Stimulated activated CD4-positive, alpha-beta T cell treated with anti-CD3 and anti-CD28 coated beads, TNF-alpha, amount 100 ng/mL, for 24 hours (primary cell): ENCODE measurements around the gene GBA2.
A peak's percentile ranks its signal among the peaks of the same experiment; 100 is the strongest.

Source experiments
- DNase-seq, 3 experiments: peaks; one replicate each; pipeline ENCODE4 v3.0.0-alpha.2; 2020; ENCODE audit warnings: low read depth in 3 of 3

Gene GBA2

GRCh38 chr9:35766997-35767396 lies 18.0 kb upstream of the GBA2 start:
- no peak for DNase-seq

GRCh38 chr9:35763803-35764202 lies 14.8 kb upstream of the GBA2 start:
- no peak for DNase-seq

GRCh38 chr9:35763181-35763580 lies 14.2 kb upstream of the GBA2 start:
- DNase-seq, result no peak

GRCh38 chr9:35760651-35761050 lies 11.6 kb upstream of the GBA2 start:
- DNase-seq, result no peak

- no peak for DNase-seq
Observed at GRCh38 chr9:35759795-35760194, 10.8 kb upstream of the GBA2 start.

GRCh38 chr9:35758475-35759050 lies 9.5 kb upstream of the GBA2 start:
- DNase-seq, result no peak

- no peak for DNase-seq
Observed at GRCh38 chr9:35757892-35758275, 8.9 kb upstream of the GBA2 start.

- DNase-seq, result peak in 1 of 3 experiments; percentile 21
Observed at GRCh38 chr9:35757226-35757891, 8.3 kb upstream of the GBA2 start.

GRCh38 chr9:35756275-35757225 lies 7.5 kb upstream of the GBA2 start:
- peak; percentile 60 to 83 (median 61) for DNase-seq

GRCh38 chr9:35755071-35755470 lies 6.0 kb upstream of the GBA2 start:
- no peak for DNase-seq

- no peak for DNase-seq
Observed at GRCh38 chr9:35754264-35754663, 5.2 kb upstream of the GBA2 start, which contains the start of gene MSMP. Gene MSMP (minus strand): TSS chr9:35754276. CDS start chr9:35754129, 147 bp downstream.

GRCh38 chr9:35753466-35753865 lies 4.4 kb upstream of the GBA2 start:
- DNase-seq, result no peak

- no peak for DNase-seq
Observed at GRCh38 chr9:35750256-35750531, 1.2 kb upstream of the GBA2 start.

GRCh38 chr9:35749515-35750255 lies 657 bp upstream of the GBA2 start:
- peak in 1 of 3 experiments; percentile 38 for DNase-seq

- no peak for DNase-seq
Observed at GRCh38 chr9:35748242-35748857, 678 bp downstream of the GBA2 start.

- DNase-seq, result no peak
Observed at GRCh38 chr9:35746583-35746982, 2.4 kb downstream of the GBA2 start.

- no peak for DNase-seq
Observed at GRCh38 chr9:35745569-35745968, 3.5 kb downstream of the GBA2 start.

GRCh38 chr9:35743880-35744518 lies 5.0 kb downstream of the GBA2 start:
- DNase-seq, result no peak

- DNase-seq, result no peak
Observed at GRCh38 chr9:35743452-35743851, 5.6 kb downstream of the GBA2 start.

GRCh38 chr9:35741740-35742139 lies 7.3 kb downstream of the GBA2 start:
- no peak for DNase-seq

GRCh38 chr9:35740243-35740642 lies 8.8 kb downstream of the GBA2 start:
- no peak for DNase-seq
